ENCODE results near the gene USP3. TPM values are rescaled to one million over a fixed set of nuclear protein-coding genes. Genes with fewer than 3 reads are reported as not detected.
A peak's percentile ranks its signal among the peaks of the same experiment; 100 is the strongest.

Gene USP3
- total and polyA plus RNA-seq, 7 donors: 20.4 to 66.5 (median 46.4) TPM

- no peak for DNase-seq
- WGBS, 2 donors: 85 to 87% methylated on average over 6 of the region's 6 CpGs
- no peak overlapping the region for H3K27ac ChIP-seq
- H3K4me3 ChIP-seq: no peak overlapping the region
- H3K27me3 ChIP-seq: no peaks in the 10 kb centered on the region
- intact Hi-C loops (cut with DNase I): no loop called here
- peaks cover 0 to 45% (median 3%) of the 10 kb centered on the region in 4 donors for H3K36me3 ChIP-seq
- no peaks in the 10 kb centered on the region for H3K9me3 ChIP-seq
- TF ChIP-seq POLR2A (IDR thresholded peaks at IDR 0.05): no peak
- TF ChIP-seq CTCF (IDR thresholded peaks at IDR 0.05): no peak
- no peak for TF ChIP-seq EP300 (IDR thresholded peaks at IDR 0.05)
- no peak for TF ChIP-seq POLR2AphosphoS5 (IDR thresholded peaks at IDR 0.05)
- H3K4me1 ChIP-seq: peaks cover 0 to 17% (median 3%) of the 10 kb centered on the region in 4 donors
These were observed 72.0 kb downstream of the USP3 start for GRCh38 chr15:63576441-63576840.

- intact Hi-C loops (cut with DNase I): no loop called here
- peaks cover 0 to 16% (median 12%) of the 10 kb centered on the region in 4 donors for H3K4me1 ChIP-seq
- no peaks in the 10 kb centered on the region for H3K27me3 ChIP-seq
- peak overlapping the region in 1 of 4 donors; percentile 31 for H3K27ac ChIP-seq
- no peaks in the 10 kb centered on the region for H3K9me3 ChIP-seq
- no peak for TF ChIP-seq POLR2A (IDR thresholded peaks at IDR 0.05)
- no peak for TF ChIP-seq POLR2AphosphoS5 (IDR thresholded peaks at IDR 0.05)
- no peak for TF ChIP-seq CTCF (IDR thresholded peaks at IDR 0.05)
- no peak for TF ChIP-seq EP300 (IDR thresholded peaks at IDR 0.05)
- DNase-seq: no peak
- H3K36me3 ChIP-seq: peaks cover 0 to 6% (median 0%) of the 10 kb centered on the region in 4 donors
- no peak overlapping the region for H3K4me3 ChIP-seq
These were observed 77.8 kb downstream of the USP3 start for GRCh38 chr15:63582179-63582578.

GRCh38 chr15:63582718-63583426 lies 78.5 kb downstream of the USP3 start:
- Histone ChIP-seq H3K4me3 (no peak overlapping the region), H3K27me3 (no peaks in the 10 kb centered on the region), H3K9me3 (no peaks in the 10 kb centered on the region), H3K27ac (peak overlapping the region in 2 of 4 donors; percentile 31 to 45), H3K36me3 (no peaks in the 10 kb centered on the region), H3K4me1 (peaks cover 0 to 23% (median 18%) of the 10 kb centered on the region in 4 donors)
- intact Hi-C loops (cut with DNase I): no loop called here
- DNase-seq: no peak
- WGBS, 2 donors: 94 to 96% methylated on average over 2 of the region's 2 CpGs
- TF ChIP-seq CTCF (IDR thresholded peaks at IDR 0.05): no peak
- no peak for TF ChIP-seq EP300 (IDR thresholded peaks at IDR 0.05)
- no peak for TF ChIP-seq POLR2A (IDR thresholded peaks at IDR 0.05)
- no peak for TF ChIP-seq POLR2AphosphoS5 (IDR thresholded peaks at IDR 0.05)

- Histone ChIP-seq H3K36me3 (peaks cover 0 to 37% (median 12%) of the 10 kb centered on the region in 4 donors), H3K27ac (peak overlapping the region in 3 of 4 donors; percentile 27 to 39 (median 27)), H3K4me1 (peaks cover 0 to 21% (median 15%) of the 10 kb centered on the region in 4 donors), H3K27me3 (no peaks in the 10 kb centered on the region), H3K4me3 (no peak overlapping the region), H3K9me3 (no peaks in the 10 kb centered on the region)
- DNase-seq: no peak
- TF ChIP-seq EP300 (IDR thresholded peaks at IDR 0.05): no peak
- TF ChIP-seq POLR2AphosphoS5 (IDR thresholded peaks at IDR 0.05): no peak
- TF ChIP-seq CTCF (IDR thresholded peaks at IDR 0.05): no peak
- no peak for TF ChIP-seq POLR2A (IDR thresholded peaks at IDR 0.05)
- intact Hi-C loops (cut with DNase I): no loop called here
- WGBS, 2 donors: 97 to 99% methylated on average over 5 of the region's 5 CpGs
These were observed 82.4 kb downstream of the USP3 start for GRCh38 chr15:63586790-63587189.
